HCT116 (cell line): ENCODE results near the gene KCNIP3. TPM values are rescaled to one million over a fixed set of nuclear protein-coding genes. Genes with fewer than 3 reads are reported as not detected.

Experiments
- ATAC-seq: fragments of 200-7000 bp; cut with Tn5 transposase; 2 replicates; pipeline ENCODE4 v1.9.1; 2020; ENCODE audit warnings: mild to moderate bottlenecking, moderate library complexity
- BruUV-seq: library from RNA; stranded (reverse); fragments of 400-500 nt; replicated peaks from 2 replicates; lab custom pipeline; 2021; lab: Mats Ljungman, UMichigan
- CTCF ChIA-PET: fragments of 300-600 bp; sonication (Branson Sonifier 250); formaldehyde crosslinking; loops from one replicate; lab custom pipeline; 2021; ENCODE audit warnings: antibody characterized with exemption; lab: Charles Lee
- POLR2A ChIA-PET: fragments of 300-600, 350-600 bp; sonication (Branson Sonifier 250); formaldehyde crosslinking; loops from one replicate; lab custom pipeline; 2021; ENCODE audit warnings: antibody characterized with exemption; lab: Charles Lee
- RAD21 ChIA-PET, 2 experiments: fragments of 300-600 bp; sonication (Branson Sonifier 250); formaldehyde crosslinking; loops; one replicate each; lab custom pipeline; 2023; ENCODE audit warnings: low total read pairs in 2 of 2; ENCODE audit not compliant: uncharacterized antibody in 2 of 2, unreplicated experiment in 2 of 2, low non-redundant PET in 1 of 2; lab: Charles Lee
- DNase-seq: peaks from one replicate; pipeline ENCODE4 v3.0.0-alpha.2; 2010; ENCODE audit warnings: low read depth, low spot score
- H2AFZ ChIP-seq: fragments of 200-600 bp; shearing (Covaris generic), sonication (generic); 2 replicates; pipeline ENCODE4 v1.6.1; 2017; ENCODE audit warnings: low read depth, mixed run types, mixed read lengths, antibody characterized with exemption, low read length; ENCODE audit not compliant: poor library complexity, severe bottlenecking
- H3K27ac ChIP-seq: 2 replicates; pipeline ENCODE4 v1.5.1; 2012; ENCODE audit warnings: low read depth, low read length
- H3K27me3 ChIP-seq: fragments of 200-600 bp; sonication (generic); 2 replicates; pipeline ENCODE4 v1.6.1; 2016; ENCODE audit warnings: mixed run types, low read length, mixed read lengths; ENCODE audit not compliant: insufficient read depth
- H3K36me3 ChIP-seq, 2 experiments: fragments of 200-500 bp in 1 of 2; fragments of 200-600 bp in 1 of 2; sonication (Bioruptor generic) in 1 of 2; sonication (generic) in 1 of 2; 2 replicates each; pipeline versions ENCODE4 v1.5.1 to v1.6.1; 2014 to 2016; ENCODE audit warnings: low read length in 2 of 2, inconsistent platforms in 1 of 2, mixed read lengths in 1 of 2, mixed run types in 1 of 2; ENCODE audit not compliant: insufficient read depth in 2 of 2, control insufficient read depth in 1 of 2
- H3K4me1 ChIP-seq, 2 experiments: fragments of 200-600 bp in 1 of 2; sonication (generic) in 1 of 2; 2 replicates each; pipeline versions ENCODE4 v1.5.1 to v1.6.1; 2012 to 2017; ENCODE audit warnings: low read length in 2 of 2, inconsistent platforms in 1 of 2, mild to moderate bottlenecking in 1 of 2, mixed read lengths in 1 of 2, mixed run types in 1 of 2, moderate library complexity in 1 of 2; ENCODE audit not compliant: insufficient read depth in 2 of 2, control insufficient read depth in 1 of 2
- H3K4me2 ChIP-seq: fragments of 200-600 bp; sonication (generic); 2 replicates; pipeline ENCODE4 v1.6.1; 2017; ENCODE audit warnings: mixed run types, low read length, mixed read lengths
- H3K4me3 ChIP-seq, 2 experiments: fragments of 200-600 bp in 1 of 2; sonication (generic) in 1 of 2; replicated peaks in 1 of 2; 2 replicates each; pipeline ENCODE4 v1.5.1; 2011 to 2016; ENCODE audit warnings: low read length in 2 of 2, control low read depth in 1 of 2, low read depth in 1 of 2, mild to moderate bottlenecking in 1 of 2, mixed read lengths in 1 of 2, mixed run types in 1 of 2
- H3K79me2 ChIP-seq: fragments of 200-600 bp; sonication (generic); 2 replicates; pipeline ENCODE4 v1.6.1; 2017; ENCODE audit warnings: mild to moderate bottlenecking, mixed run types, low read length, moderate library complexity, mixed read lengths; ENCODE audit not compliant: insufficient read depth
- H3K9ac ChIP-seq: fragments of 200-600 bp; sonication (generic); 2 replicates; pipeline ENCODE4 v1.6.1; 2016; ENCODE audit warnings: low read length, mixed read lengths
- H3K9me2 ChIP-seq: fragments of 200-600 bp; sonication (generic), shearing (Covaris generic); 2 replicates; pipeline ENCODE4 v1.6.1; 2017; ENCODE audit warnings: mixed run types, mild to moderate bottlenecking, moderate library complexity; ENCODE audit not compliant: insufficient read depth
- H3K9me3 ChIP-seq, 2 experiments: fragments of 200-500 bp in 1 of 2; fragments of 200-600 bp in 1 of 2; sonication (Bioruptor generic) in 1 of 2; sonication (generic) in 1 of 2; 2 replicates each; pipeline ENCODE4 v1.6.1; 2014 to 2017; ENCODE audit warnings: low read length in 2 of 2, mixed read lengths in 2 of 2, inconsistent platforms in 1 of 2, low read depth in 1 of 2, mild to moderate bottlenecking in 1 of 2, mixed run types in 1 of 2, moderate library complexity in 1 of 2; ENCODE audit not compliant: control insufficient read depth in 1 of 2, insufficient read depth in 1 of 2
- H4K20me1 ChIP-seq: fragments of 200-600 bp; sonication (generic), shearing (Covaris generic); 2 replicates; pipeline ENCODE4 v1.6.1; 2017; ENCODE audit warnings: mixed run types, mild to moderate bottlenecking, moderate library complexity; ENCODE audit not compliant: insufficient read depth
- CEBPB ChIP-seq: IDR thresholded peaks from 2 replicates; pipeline ENCODE4 v1.6.1; 2012; ENCODE audit warnings: low read depth
- CTCF ChIP-seq, 3 experiments: fragments of 200-600 bp in 1 of 3; sonication (generic) in 1 of 3; IDR thresholded peaks in 2 of 3; conservative IDR thresholded peaks in 1 of 3; 2 replicates each; pipeline ENCODE4 v1.5.1; 2012 to 2017; ENCODE audit warnings: low read depth in 2 of 3, low read length in 2 of 3, antibody characterized with exemption in 1 of 3, borderline replicate concordance in 1 of 3, control low read depth in 1 of 3, mild to moderate bottlenecking in 1 of 3, mixed read lengths in 1 of 3, mixed run types in 1 of 3, moderate library complexity in 1 of 3; ENCODE audit not compliant: insufficient read depth in 1 of 3
- EGR1 ChIP-seq: IDR thresholded peaks from 2 replicates; pipeline ENCODE4 v1.6.1; 2012; ENCODE audit warnings: low read depth
- ELF1 ChIP-seq: IDR thresholded peaks from 2 replicates; pipeline ENCODE4 v1.6.1; 2012; ENCODE audit warnings: low read depth, borderline replicate concordance
- EZH2 ChIP-seq: fragments of 200-600 bp; sonication (generic); IDR thresholded peaks from 2 replicates; pipeline ENCODE4 v1.6.1; 2017; ENCODE audit warnings: antibody characterized with exemption, mixed run types
- EZH2phosphoT487 ChIP-seq: fragments of 200-600 bp; IDR thresholded peaks from 2 replicates; pipeline ENCODE4 v1.6.1; 2018; ENCODE audit warnings: antibody characterized with exemption, borderline replicate concordance
- FOSL1 ChIP-seq: IDR thresholded peaks from 2 replicates; pipeline ENCODE4 v1.6.1; 2012; ENCODE audit warnings: low read depth
- JUND ChIP-seq: IDR thresholded peaks from 2 replicates; pipeline ENCODE4 v1.6.1; 2012
- MAX ChIP-seq: IDR thresholded peaks from 2 replicates; pipeline ENCODE4 v1.6.1; 2012
- POLR2A ChIP-seq: IDR thresholded peaks from 2 replicates; pipeline ENCODE4 v1.7.0; 2011; ENCODE audit warnings: borderline replicate concordance; ENCODE audit not compliant: insufficient read depth, insufficient read length; ENCODE audit errors: extremely low read depth
- RAD21 ChIP-seq: IDR thresholded peaks from 2 replicates; pipeline ENCODE4 v1.6.1; 2012; ENCODE audit warnings: low read depth, mild to moderate bottlenecking
- REST ChIP-seq: IDR thresholded peaks from 2 replicates; pipeline ENCODE4 v1.6.1; 2012; ENCODE audit warnings: low read depth
- SIN3A ChIP-seq: IDR thresholded peaks from 2 replicates; pipeline ENCODE4 v1.6.1; 2012; ENCODE audit warnings: low read depth
- SP1 ChIP-seq: IDR thresholded peaks from 2 replicates; pipeline ENCODE4 v1.6.1; 2012; ENCODE audit warnings: low read depth
- SRF ChIP-seq: IDR thresholded peaks from 2 replicates; pipeline ENCODE4 v1.6.1; 2012; ENCODE audit warnings: low read depth
- TCF7L2 ChIP-seq: IDR thresholded peaks from 2 replicates; pipeline ENCODE4 v1.7.0; 2011; ENCODE audit warnings: borderline replicate concordance, inconsistent platforms; ENCODE audit not compliant: insufficient read depth, insufficient read length; ENCODE audit errors: extremely low read depth
- YY1 ChIP-seq: IDR thresholded peaks from 2 replicates; pipeline ENCODE4 v1.6.1; 2011; ENCODE audit warnings: low read length, low read depth, moderate library complexity, mild to moderate bottlenecking; ENCODE audit not compliant: insufficient replicate concordance; ENCODE audit errors: extremely low read depth
- ZFX ChIP-seq: fragments of 450-650 bp; IDR thresholded peaks from 2 replicates; pipeline ENCODE4 v1.6.1; 2017
- intact Hi-C: fragments of 100-400 bp; cut with micrococcal nuclease; formaldehyde crosslinking; loops from 2 replicates; pipeline ENCODE4 v1.10.0; 2022
- total RNA-seq: library from RNA; stranded (reverse); gene quantifications from one replicate; pipeline ENCODE4 v1.2.1, GENCODE V29; 2021; ENCODE audit not compliant: unreplicated experiment

The KCNIP3 gene
- total RNA-seq, 1 experiment from 2014 or later: 3.1 TPM

GRCh38 chr2:95306336-95306895, 9.3 kb downstream of the KCNIP3 start:
- H3K27me3 ChIP-seq: no peaks in the 10 kb centered on the region
- ChIA-PET POLR2A (no interaction called here), RAD21 (no interaction called here), CTCF (no interaction called here)
- intact Hi-C loops: no loop called here
- no peaks in the 10 kb centered on the region for H3K79me2 ChIP-seq
- H3K36me3 ChIP-seq: no peaks in the 10 kb centered on the region
- H3K4me1 ChIP-seq: peaks cover 0 to 8% of the 10 kb centered on the region in 2 experiments; a peak in 1 of 4 replicates
- H2AFZ ChIP-seq: no peak overlapping the region
- DNase-seq: no peak
- no peak overlapping the region for H3K4me2 ChIP-seq
- TF ChIP-seq SIN3A (no peak), EZH2phosphoT487 (no peak), POLR2A (no peak), RAD21 (no peak), SRF (no peak), JUND (no peak), TCF7L2 (no peak), CEBPB (no peak), YY1 (no peak), CTCF (IDR thresholded peaks at IDR 0.05 in 2 of 3, conservative IDR thresholded peaks at IDR 0.05 in 1 of 3; ENCODE audit: borderline replicate concordance in 1 of 3, insufficient read depth in 1 of 3, low read depth in 2 of 3, low read length in 2 of 3) (no peak), EZH2 (no peak), REST (no peak), SP1 (no peak), EGR1 (no peak), FOSL1 (no peak), MAX (no peak), ELF1 (no peak), ZFX (no peak)
- ATAC-seq: no peak
- H4K20me1 ChIP-seq: no peaks in the 10 kb centered on the region
- H3K9me3 ChIP-seq: no peaks in the 10 kb centered on the region
- no peak overlapping the region for H3K27ac ChIP-seq
- no peaks in the 10 kb centered on the region for H3K9me2 ChIP-seq
- BruUV-seq: no TSS peak
- H3K9ac ChIP-seq: no peak overlapping the region
- no peak overlapping the region for H3K4me3 ChIP-seq
